Raji (cell line): ENCODE measurements around the gene EPS15.

Source experiments
- POLR2A ChIP-seq: IDR thresholded peaks from 2 replicates; pipeline ENCODE4 v1.6.1; 2011; ENCODE audit warnings: low read depth, low read length, control low read depth; ENCODE audit not compliant: insufficient read depth

The EPS15 gene

DNA sequence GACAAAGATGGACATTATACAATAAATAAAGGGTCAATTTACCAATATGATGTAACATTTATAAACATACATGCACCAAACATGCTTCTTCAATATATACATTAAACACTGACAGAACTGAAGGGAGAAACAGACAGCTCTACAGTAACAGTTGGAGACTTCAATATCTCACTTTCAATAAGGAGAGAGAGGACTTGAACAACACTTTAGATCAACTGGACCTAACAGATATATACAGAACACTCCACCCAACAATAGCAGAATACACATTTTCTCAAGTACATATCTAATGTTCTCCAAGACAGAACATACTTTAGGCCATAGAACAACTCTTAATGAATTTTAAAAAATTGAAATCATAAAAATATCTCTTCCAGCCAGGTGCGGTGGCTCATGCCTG lies 138.1 kb downstream of the EPS15 start:
- TF ChIP-seq POLR2A: no peak

DNA sequence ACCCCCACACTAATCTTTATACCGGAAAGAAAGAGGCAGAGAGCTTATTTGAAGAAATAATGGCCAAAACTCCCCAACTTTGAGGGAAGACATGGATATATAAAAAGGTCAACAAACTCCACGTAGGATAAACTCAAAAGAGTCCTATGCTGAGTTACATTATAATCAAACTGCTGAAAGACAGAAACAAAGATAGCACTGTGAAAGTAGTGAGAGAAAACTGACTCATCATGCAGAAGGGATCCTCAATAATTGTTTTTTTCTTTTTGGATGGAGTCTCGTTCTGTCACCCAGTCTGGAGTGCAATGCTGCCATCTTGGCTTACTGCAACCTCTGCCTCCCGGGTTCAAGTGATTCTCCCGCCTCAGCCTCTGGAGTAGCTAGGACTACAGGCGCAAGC lies 140.2 kb downstream of the EPS15 start:
- no peak for TF ChIP-seq POLR2A

DNA sequence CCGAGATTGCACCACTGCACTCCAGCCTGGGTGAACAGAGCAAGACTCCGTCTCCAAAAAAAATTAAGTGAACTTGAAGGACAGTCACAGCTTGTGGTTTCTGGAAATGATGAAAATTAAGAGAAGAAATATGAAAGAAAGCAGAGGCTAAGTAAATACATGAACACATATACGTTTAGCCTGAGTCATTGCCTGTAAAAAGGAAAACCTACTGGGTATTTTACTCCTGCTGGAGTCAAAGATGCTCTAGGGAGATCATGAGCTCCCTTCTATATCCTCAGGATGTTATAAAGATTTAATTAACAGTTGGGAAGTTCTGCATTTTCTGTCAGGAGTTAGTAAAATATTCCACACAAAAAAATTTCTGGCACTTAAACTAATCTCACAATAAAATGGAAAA lies 145.2 kb downstream of the EPS15 start:
- TF ChIP-seq POLR2A: no peak

GRCh38 chr1:51372561-51372960 lies 146.5 kb downstream of the EPS15 start:
- TF ChIP-seq POLR2A: no peak

DNA sequence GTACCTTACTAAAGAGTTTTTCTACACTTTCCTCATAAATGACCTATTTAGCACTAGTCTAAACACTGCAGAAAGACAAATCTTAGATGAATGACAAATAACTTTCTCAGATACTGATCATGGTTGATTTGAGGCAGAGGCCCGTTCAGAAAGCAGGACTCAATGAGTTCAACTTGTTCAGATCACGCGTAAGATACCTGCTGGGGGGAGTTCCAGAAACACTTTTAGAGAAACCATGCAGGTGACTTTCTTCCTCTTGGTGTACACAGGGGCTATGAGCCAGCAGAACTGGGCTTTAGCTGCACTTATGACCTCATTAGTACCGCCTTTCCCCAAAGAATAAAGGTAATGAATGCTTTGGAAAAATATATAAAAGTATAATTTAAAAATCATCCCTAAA lies 149.9 kb downstream of the EPS15 start:
- no peak for TF ChIP-seq POLR2A

- no peak for TF ChIP-seq POLR2A
Measured at GRCh38 chr1:51365774-51366173, 153.3 kb downstream of the EPS15 start.

- TF ChIP-seq POLR2A: no peak
Measured at GRCh38 chr1:51359879-51360278, 159.2 kb downstream of the EPS15 start.

DNA sequence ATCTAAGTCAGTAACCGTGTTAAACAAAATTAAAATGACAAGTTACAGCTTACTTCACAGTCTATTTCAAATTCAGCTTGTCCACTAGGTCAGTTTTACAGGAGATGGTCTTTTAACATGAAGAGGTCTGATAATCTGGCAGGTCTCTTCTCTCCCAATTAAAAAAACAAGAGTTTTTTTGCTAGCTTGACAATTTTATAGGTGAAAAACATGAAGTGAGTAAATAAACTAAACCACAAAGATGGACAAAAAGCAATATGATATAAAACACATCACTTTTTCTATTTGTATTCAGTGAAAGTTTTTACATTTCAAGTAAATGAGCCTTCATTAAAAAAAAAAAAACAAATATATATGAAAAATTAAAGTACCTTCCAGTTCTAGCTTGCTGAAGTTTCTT lies 163.7 kb downstream of the EPS15 start:
- no peak for TF ChIP-seq POLR2A

- TF ChIP-seq POLR2A: no peak
Measured at GRCh38 chr1:51354416-51354815, 164.7 kb downstream of the EPS15 start.

DNA sequence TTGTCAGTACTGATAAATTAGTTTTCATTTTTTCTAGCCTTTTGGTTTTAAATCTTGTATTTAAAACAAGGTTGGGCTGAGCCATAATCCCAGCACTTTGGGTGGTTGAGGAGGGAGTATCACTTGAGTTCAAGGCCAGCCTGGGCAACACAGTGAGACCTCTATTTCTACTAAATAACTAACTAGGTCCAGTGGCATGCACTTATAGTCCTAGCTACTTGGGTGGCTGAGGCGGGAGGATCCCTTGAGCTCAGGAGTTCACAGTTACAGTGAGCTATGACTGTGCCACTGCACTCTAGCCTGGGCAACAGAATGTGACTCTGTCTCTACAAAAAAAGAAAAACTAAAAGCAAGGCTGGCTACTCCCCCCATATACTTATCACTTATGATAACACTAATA lies 167.2 kb downstream of the EPS15 start:
- no peak for TF ChIP-seq POLR2A

DNA sequence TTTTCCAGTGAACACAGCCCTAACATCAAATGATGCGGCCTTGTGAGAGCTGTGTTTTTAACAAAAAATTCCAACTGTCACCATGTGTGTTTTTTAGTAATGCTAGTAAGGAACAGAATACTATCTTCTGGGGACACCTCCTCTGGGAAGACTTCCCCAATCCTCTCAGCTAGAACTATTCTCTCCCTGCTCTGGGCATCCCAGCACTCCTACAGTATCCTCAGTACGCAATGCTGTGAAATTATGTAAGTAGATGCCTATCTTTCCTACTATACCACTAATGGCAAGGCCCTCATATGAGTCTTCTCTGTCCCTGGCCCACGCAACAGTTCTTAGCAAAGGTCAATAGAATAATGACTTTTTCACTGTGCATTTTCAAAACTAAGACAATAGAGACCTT lies 169.2 kb downstream of the EPS15 start:
- TF ChIP-seq POLR2A: no peak

DNA sequence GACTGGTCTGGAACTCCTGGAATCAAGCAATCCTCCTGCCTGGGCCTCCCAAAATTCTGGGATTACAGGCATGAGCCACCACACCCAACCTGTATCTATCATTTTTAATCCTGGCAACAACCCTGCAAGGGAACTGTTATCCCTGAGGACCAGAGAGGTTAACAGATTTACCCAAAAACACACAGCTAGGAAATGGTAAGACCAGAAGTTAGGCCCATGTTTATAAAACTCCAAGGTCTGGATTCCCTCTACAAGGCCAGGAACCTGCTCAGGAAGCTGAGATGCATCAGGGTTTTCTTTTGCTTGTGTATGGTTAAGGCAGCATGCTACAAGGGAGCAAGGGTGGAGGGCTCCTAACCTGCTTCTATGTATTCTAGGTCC lies 170.9 kb downstream of the EPS15 start:
- TF ChIP-seq POLR2A: no peak

GRCh38 chr1:51347398-51348146 lies 171.5 kb downstream of the EPS15 start:
- no peak for TF ChIP-seq POLR2A

DNA sequence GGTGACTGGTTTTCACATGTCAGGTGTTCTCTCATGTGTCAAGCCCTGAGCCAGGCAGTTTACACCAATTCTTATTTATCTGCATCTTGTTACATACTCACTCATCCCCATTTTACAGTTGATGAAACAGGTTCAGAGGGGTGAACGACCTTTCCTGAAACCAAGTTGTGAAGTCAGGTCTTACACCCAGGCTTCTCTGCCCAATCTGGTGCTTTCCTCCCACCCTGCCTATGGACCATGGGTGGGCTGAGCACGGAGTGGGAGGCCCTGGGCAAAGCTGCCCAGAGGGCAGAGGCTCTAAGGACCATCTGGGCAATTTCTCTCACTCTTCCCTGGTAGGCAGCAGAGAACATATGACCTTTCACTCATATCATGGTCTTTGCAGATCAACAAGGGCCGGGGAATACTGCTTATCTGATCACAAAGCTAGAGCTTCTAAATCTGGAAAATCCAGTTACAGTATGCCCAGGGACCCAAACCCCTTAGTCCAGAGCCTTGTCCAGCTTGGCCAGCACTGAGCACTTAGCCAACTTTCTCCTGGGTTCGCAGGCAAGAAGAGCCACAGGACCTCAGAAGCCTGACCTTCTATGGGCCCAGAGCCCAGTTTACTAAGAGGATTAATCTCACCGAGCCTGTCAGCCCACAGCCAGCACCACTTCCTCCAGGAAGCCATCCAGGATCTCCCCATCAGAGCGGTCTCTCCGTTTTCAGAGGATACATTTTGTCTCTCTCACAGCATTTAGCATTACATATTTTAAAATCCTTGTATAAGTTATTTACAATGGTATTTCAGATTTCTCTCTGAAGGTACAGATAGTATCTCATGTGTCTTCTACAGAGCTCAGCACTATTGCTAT lies 172.8 kb downstream of the EPS15 start:
- no peak for TF ChIP-seq POLR2A

GRCh38 chr1:51345300-51345687 lies 173.8 kb downstream of the EPS15 start:
- no peak for TF ChIP-seq POLR2A

- TF ChIP-seq POLR2A: no peak
Measured at GRCh38 chr1:51344602-51345299, 174.3 kb downstream of the EPS15 start.
